Activated CD8-positive, alpha-beta memory T cell treated with anti-CD3 and anti-CD28 coated beads, Interleukin-2, amount 10 ng/mL, durations not matched to agents 7 days and 5 days (primary cell): ENCODE data around the gene SLX9. TPM values are rescaled to one million over a fixed set of nuclear protein-coding genes. Genes with fewer than 3 reads are reported as not detected.

Experiments
- ATAC-seq: fragments of 150-1000 bp; cut with Tn5 transposase; one replicate; pipeline ENCODE4 v1.10.0; 2021; ENCODE audit warnings: moderate library complexity
- CTCF ChIA-PET: fragments of 350-600 bp; sonication (Branson Sonifier 250); formaldehyde crosslinking; loops from one replicate; lab custom pipeline; 2021; ENCODE audit warnings: antibody characterized with exemption; lab: Charles Lee
- DNase-seq: peaks from one replicate; pipeline ENCODE4 v3.0.0-alpha.2; 2020
- H3K27ac Mint-ChIP-seq: one replicate; pipeline ENCODE4 v1.8.0; 2021; ENCODE audit warnings: mild to moderate bottlenecking, mixed read lengths
- H3K27me3 Mint-ChIP-seq: one replicate; pipeline ENCODE4 v1.8.0; 2021; ENCODE audit warnings: mixed read lengths
- H3K36me3 Mint-ChIP-seq: one replicate; pipeline ENCODE4 v1.8.0; 2021; ENCODE audit warnings: mild to moderate bottlenecking, mixed read lengths
- H3K4me1 Mint-ChIP-seq: one replicate; pipeline ENCODE4 v1.8.0; 2021; ENCODE audit warnings: mixed read lengths
- H3K4me3 Mint-ChIP-seq: one replicate; pipeline ENCODE4 v1.8.0; 2021; ENCODE audit warnings: mild to moderate bottlenecking, moderate library complexity, mixed read lengths
- H3K9me3 Mint-ChIP-seq: one replicate; pipeline ENCODE4 v1.8.0; 2022; ENCODE audit warnings: low read depth, mixed read lengths
- total RNA-seq, 2 experiments: library from RNA; stranded (reverse); gene quantifications; one replicate each; pipeline ENCODE4 v1.2.3, GENCODE V29; 2021

The SLX9 gene
- total RNA-seq, 2 experiments from 2014 or later = 56.8 to 62.9 TPM

DNA sequence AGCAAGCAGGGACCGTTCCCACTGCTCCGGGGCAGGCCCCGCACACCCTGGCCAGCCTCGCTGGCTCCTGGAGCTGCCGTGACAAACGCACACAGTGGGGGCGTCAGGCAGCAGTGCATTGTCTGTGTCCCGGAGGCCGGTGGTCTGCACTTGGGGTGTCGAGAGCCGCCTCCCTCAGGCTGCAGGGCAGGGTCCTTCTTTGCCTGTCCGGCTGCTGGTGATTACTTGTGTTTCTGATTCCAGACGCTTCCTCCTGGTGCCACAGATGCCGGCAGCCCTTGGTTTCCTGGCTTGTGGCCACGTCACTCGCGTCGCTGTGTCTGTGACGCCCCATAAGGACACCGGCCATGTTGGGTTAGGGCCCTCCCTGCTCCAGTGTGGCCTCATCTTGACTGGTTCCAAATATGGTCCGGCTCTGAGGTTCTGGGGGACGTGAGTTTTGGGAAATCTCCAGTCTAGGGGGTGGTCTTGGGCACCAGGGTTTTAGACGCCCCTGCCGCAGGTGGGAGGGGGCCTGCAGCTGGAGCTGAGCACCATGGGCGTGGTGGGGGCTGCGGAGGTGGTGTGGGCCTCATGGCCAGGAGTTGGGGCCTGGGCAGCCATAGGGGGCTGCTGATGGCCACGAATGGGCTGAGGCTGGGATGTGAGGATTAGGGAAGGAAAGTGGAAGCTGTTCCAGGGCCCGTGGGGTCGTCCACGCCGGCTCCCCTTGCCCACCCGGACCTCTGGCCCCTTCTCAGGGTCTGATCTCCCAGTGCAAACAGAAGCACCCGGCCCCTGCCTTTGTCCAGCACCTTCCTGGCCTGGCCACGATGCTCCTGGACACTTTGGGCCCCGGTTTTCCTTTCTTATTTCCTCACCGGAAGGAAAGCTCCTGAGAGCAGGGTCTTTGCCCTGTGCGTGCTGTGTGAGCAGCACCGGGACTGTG lies 41.0 kb downstream of the SLX9 start:
- no peaks in the 10 kb centered on the region for H3K27me3 Mint-ChIP-seq
- no peak overlapping the region for H3K4me3 Mint-ChIP-seq
- CTCF ChIA-PET = no interaction called here
- ATAC-seq = no peak
- no peak overlapping the region for H3K27ac Mint-ChIP-seq
- H3K36me3 Mint-ChIP-seq = no peaks in the 10 kb centered on the region
- no peak for DNase-seq
- no peaks in the 10 kb centered on the region for H3K4me1 Mint-ChIP-seq
- H3K9me3 Mint-ChIP-seq = no peaks in the 10 kb centered on the region

DNA sequence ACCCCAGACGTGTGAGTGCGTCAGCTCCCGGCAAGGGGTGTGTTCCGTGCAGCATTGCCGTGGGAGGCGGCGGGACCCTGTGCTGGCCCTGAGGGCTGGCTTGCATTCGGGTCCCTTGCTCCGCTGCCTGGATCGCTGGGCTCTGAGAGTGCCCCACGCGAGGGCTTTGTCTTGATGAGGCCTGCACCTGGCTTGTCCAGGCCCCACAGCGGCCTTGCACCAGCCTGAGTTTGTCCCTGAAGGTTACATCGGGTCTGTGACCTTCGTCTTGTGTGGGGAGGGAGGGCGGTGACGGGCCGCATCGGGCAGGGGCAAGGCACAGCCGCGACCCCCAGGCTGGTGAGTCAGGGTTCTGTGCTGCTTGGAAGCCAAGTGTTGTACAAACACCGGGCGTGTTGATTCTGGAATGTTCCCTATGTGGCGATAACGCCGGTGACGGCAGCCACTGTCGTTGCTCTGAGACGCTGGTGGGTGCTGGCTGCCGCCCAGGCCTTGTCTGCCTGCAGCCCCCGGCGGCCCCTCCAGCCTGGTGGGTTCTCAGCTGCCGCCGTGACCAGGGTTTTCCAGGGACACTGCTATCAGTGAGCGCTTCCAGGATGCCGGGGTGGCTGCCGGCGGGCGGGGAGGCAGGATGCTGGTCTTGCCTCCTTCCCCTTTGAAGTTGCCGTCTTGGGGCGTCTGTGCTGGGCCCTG lies 42.9 kb downstream of the SLX9 start:
- Mint-ChIP-seq H3K27me3 (no peaks in the 10 kb centered on the region), H3K4me1 (no peaks in the 10 kb centered on the region), H3K27ac (no peak overlapping the region), H3K36me3 (no peaks in the 10 kb centered on the region), H3K9me3 (no peaks in the 10 kb centered on the region), H3K4me3 (no peak overlapping the region)
- ATAC-seq = peak; percentile 21
- no peak for DNase-seq
- CTCF ChIA-PET = no interaction called here

DNA sequence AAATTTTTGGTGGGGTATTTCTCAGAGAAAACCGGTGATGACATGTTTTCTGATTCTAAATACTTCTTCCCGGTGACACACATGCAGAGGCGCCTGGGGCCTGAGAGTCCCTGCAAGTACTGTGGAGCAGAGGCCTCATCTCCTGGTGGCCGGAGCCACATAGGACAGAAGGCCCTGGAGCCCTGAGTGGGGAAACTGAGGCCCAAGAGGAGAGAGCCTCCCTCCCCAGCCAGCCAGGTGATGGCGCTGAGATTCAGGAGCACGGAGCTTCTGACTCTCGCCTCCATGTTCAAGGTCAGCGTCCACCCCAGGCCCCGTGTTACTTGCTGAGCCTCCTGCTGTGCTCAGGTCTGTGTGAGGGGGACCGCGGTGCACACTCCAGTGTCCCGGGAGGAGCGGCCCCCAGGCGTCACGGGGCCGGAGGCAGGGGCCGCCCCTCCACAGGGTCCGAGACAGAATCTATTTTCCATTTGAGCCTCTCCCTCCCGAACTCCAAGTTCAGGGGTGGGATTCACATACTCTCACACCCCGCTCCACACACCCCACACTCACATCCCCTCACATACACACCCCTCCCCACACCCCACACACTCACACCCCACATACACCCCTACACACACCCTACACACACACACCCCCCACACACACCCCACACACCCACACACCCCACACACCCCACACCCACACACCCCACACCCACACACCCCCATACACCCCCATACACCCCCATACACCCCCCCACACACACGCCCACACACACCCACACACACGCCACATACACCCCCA lies 43.8 kb downstream of the SLX9 start:
- Mint-ChIP-seq H3K27me3 (no peaks in the 10 kb centered on the region), H3K4me3 (no peak overlapping the region), H3K36me3 (no peaks in the 10 kb centered on the region), H3K9me3 (no peaks in the 10 kb centered on the region), H3K27ac (no peak overlapping the region), H3K4me1 (no peaks in the 10 kb centered on the region)
- DNase-seq (no peak), ATAC-seq (no peak)
- CTCF ChIA-PET = interaction anchor here (1.4 kb wide), 1 partner anchor 154 kb away, joined by 4 read pairs; no protein-coding TSS in a partner anchor

DNA sequence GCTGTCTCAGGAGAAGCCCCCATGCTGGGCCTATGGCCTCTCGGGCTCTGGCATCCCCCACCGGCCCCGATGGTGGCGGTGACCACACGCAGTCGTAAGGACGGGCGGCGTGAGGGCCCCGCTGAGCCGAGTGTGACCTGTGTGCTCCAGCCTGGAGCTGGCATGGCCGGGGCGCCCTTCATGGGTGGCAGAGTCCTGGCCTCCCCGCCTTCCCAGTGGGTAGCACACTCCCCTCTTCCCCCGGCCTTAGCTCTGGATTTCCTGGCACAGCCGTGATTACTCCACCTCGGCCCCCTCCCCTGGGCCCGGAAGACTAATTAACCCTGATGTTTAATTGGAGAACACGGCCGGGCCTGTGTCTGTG lies 44.6 kb downstream of the SLX9 start:
- Mint-ChIP-seq H3K4me3 (no peak overlapping the region), H3K27me3 (no peaks in the 10 kb centered on the region), H3K9me3 (no peaks in the 10 kb centered on the region), H3K27ac (no peak overlapping the region), H3K36me3 (no peaks in the 10 kb centered on the region), H3K4me1 (no peaks in the 10 kb centered on the region)
- no peak for ATAC-seq
- CTCF ChIA-PET = interaction anchor here (1.4 kb wide), 1 partner anchor 154 kb away, joined by 4 read pairs; no protein-coding TSS in a partner anchor
- DNase-seq = no peak

DNA sequence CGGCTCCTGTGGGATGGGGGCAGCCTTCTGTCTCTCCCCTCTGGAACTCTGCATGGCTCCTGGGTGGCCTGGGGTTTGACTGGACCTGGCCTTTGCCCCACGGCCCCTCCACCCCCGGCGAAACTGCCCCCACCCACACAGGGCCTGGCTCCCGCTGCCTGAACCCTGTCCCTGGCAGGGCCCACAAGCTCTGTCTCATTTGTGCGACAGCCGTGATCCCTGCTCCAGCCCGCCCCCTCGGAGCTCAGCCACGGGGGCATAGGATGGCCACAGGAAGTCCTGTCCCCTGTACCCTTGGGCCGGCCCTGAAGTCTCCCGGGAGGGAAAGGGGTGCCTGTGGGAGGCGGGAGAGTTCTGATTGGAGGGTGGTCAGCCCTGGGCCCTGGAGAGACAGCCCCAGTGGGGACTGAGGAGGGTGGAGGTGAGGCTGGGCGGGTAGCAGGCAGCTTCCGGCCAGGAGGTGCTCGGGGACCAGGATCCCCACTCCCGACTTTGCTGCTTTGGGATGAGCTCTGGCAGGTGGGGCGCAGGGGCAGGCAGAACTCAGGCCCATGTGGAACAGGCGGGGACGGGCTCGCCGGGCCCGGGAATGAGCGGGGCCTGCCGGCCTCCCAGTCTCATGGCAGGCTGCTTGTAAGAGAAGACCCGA lies 45.1 kb downstream of the SLX9 start:
- DNase-seq (no peak), ATAC-seq (no peak)
- Mint-ChIP-seq H3K4me3 (no peak overlapping the region), H3K9me3 (no peaks in the 10 kb centered on the region), H3K27ac (no peak overlapping the region), H3K4me1 (no peaks in the 10 kb centered on the region), H3K27me3 (no peaks in the 10 kb centered on the region), H3K36me3 (no peaks in the 10 kb centered on the region)
- CTCF ChIA-PET = interaction anchor here (1.3 to 1.4 kb wide), 2 partner anchors 143 to 153 kb away, joined by 4 read pairs; no protein-coding TSS in a partner anchor

DNA sequence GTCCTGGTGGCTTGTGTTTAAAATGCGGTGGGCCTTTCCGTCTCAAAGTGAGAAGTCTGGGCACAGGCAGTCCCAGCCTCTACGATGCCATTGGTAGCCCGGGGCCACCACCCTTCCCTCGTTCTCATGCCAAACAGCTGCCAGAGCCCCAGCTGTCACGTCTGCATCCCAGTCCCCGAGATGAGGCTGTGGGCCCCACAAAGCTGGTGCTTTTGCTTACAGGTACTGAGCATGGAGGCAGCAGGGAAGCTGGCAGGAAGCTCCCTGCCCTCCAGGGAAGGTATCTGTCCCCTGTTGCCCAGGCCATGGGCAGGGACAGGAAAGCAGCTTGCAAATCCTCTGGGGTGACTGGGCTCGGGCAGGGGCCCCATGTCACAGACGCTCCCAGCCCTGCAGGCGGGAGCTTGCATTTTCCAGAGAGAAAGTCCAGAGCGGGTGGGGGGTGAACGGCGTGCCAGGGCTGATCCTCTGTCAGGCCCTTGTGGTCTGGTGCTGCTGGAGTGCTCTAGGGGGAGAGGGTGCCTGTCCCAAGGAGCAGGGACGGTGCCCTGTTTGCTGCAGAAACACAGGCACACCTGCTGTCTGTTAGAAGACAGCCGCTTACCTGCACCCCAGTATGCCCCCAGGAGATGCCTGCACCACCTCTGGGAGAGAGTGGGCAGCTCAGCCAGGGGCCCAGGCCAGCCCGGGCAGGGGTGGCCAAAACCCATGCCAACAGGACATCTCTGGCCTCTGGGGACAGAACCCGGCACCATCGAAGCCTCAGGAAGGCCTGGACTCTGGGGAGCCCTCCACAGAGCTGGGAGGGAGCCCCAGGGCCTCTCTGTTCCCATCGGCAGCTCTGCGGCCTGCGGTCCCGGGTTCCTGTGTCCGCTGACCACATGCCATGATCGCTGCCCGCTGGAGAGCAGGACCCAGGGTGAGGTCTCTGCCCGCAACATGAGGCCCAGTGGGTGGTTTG lies 45.9 kb downstream of the SLX9 start:
- no peak overlapping the region for H3K27ac Mint-ChIP-seq
- no peak overlapping the region for H3K4me3 Mint-ChIP-seq
- DNase-seq = no peak
- no peak for ATAC-seq
- H3K4me1 Mint-ChIP-seq = no peaks in the 10 kb centered on the region
- CTCF ChIA-PET = interaction anchor here (1.2 to 1.4 kb wide), 3 partner anchors 143 to 153 kb away, joined by 3 to 4 read pairs (median 4); no protein-coding TSS in a partner anchor
- no peaks in the 10 kb centered on the region for H3K27me3 Mint-ChIP-seq
- no peaks in the 10 kb centered on the region for H3K9me3 Mint-ChIP-seq
- no peaks in the 10 kb centered on the region for H3K36me3 Mint-ChIP-seq

DNA sequence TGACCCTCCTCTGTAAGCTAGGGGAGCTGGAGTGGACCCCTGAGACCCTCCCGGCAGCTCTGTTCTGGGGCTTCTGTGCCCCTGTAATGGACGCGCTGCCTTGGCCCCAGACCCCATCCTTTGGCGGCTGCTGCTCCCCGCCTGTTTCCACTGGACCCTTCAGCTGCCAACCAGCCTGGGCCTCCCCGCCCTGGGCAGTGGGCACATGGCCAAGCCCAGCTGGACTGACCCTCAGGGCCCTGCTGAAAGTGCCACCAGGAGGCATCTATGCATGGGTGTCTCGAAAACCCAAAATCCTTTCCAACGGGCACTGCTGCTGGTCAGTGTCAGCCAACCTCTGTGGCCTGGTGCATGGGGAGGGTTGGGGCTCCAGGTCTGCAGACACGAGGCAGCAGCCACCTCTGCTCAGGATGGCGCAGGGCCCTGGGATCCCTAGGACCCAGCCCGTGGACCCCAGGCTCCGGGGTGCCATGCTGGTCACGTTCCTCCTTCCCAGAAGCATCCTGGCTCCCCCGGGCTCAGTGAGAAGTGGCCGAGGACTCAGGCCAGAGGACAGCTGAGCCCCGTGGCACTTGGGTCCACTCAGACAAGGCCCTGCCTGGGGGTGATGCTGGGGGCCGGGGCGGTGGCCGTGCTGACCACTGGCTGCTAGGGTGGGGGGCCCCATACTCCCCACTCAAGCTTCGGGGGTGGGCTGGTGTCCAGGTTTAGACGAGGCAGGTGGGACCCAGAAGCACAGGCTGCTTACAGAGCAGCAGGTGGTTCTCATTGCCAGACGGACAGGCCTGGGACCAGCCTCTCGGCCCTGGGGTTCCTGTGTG lies 46.9 kb downstream of the SLX9 start:
- no peaks in the 10 kb centered on the region for H3K4me1 Mint-ChIP-seq
- DNase-seq (no peak), ATAC-seq (no peak)
- H3K9me3 Mint-ChIP-seq = no peaks in the 10 kb centered on the region
- no peak overlapping the region for H3K27ac Mint-ChIP-seq
- CTCF ChIA-PET = interaction anchor here (1.2 kb wide), 1 partner anchor 152 kb away, joined by 3 read pairs; no protein-coding TSS in a partner anchor
- no peaks in the 10 kb centered on the region for H3K36me3 Mint-ChIP-seq
- no peak overlapping the region for H3K4me3 Mint-ChIP-seq
- H3K27me3 Mint-ChIP-seq = no peaks in the 10 kb centered on the region

DNA sequence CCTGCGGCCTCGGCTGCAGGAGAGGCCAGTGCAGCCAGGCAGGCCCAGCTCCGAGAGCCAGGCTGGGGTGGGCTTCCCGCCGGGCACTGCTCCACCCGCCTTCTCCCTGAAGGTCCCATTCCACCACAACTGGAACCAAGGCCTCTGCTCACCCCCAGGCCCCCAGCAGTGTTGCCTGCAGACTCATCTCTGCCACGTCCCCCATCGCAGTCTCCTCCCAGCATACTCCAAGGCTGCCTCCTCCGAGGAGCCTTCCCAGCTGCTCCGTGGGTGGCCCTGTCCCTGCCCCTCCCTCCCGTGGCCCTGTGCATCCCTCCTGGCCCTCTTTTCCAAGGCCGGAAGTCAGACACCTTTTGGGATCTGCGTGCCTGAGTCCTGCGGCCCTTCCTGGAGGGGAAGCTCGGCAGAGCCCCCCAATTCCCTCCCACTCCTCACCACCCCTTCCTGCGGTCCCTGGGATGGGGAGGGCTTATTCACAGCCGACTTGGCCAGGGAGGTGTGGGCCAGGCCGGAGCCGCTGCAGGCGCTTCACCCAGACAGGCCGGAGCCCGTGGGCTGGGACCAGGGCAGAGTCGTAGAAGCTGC lies 47.6 kb downstream of the SLX9 start:
- Mint-ChIP-seq H3K4me1 (no peaks in the 10 kb centered on the region), H3K9me3 (no peaks in the 10 kb centered on the region)
- CTCF ChIA-PET = no interaction called here

DNA sequence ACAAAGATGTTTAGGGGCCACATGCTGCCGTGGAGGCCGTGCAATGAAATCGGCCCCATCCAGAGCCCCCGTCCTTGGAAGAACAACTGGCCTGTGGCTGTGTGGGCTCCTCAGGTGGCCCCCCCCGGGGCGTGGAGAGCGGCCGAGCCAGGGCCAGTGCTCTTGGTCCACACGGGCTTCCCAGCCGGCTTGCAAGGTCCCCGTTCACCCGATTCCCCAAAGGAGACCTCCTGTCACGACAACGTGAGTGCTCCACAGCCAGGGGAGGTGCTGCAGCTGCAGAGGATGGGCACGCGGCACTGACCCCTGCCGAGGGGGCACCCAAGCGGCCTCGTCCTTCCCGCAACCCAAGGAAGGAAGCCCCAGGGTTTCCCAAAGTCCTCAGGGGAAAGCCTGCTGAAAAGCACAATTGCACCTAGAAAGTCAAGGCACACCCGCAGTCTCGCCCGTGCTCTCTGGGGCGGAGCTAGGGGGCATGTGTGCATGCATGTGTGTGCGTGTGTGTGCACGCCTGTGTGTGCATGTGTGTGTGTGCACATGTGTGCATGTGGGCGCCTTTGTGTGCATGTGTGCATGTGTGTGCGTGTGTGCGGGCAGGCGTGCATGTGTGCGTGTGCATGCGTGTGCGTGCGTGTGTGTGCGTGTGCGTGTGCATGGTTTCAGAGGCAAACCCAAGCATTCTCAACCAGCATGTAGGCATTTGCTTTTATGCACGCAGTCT lies 48.2 kb downstream of the SLX9 start:
- H3K27ac Mint-ChIP-seq = no peak overlapping the region

More for the DNA sequence above, 47.6 kb downstream of the SLX9 start:
- ATAC-seq (no peak), DNase-seq (no peak)
- Mint-ChIP-seq H3K27ac (no peak overlapping the region), H3K36me3 (no peaks in the 10 kb centered on the region), H3K4me3 (no peak overlapping the region), H3K27me3 (no peaks in the 10 kb centered on the region)

DNA sequence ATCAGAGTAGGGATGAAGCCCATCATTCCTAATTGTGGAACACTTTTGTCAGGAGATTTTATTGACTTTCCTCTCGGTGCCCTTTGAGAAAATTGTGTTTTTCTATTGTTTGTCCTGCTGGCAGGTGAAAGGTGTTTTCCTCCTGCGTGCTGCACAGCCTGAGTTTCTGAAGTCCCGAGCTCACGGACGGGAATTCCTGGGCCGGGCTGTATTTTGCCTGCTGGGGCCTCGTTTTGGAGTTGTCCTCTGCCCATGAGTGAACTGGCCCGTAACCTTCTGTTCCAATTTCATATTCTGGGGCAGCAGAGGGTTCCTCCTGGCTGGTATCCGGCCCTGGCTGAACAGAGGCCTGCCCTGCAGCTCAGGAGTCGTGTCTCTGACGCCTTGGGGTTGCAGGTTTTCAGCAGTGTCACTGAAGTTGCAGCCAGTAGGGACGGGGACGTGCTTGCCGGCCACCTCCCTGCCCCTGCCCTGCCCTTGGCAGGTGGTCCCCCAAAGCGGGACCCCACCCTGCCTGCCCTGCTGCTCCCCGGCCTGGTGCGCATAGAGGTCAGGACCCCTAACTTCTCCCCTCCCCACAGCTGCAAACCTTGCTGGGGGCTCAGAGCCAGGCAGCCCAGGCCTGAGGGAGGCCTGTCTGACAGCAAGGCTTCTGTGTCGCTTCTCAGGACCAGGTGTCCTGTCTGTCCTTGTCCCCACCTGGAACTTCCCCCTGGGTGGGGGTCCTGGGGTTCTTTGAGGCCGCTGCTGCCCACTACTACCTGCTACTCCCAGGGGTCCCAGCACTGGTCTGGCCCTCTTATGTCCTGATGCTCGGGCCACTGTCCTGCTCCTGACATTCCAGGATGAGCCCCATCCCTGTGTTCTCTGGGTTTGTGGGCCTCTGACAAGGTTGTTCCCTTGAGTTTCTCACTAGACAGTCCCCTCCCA lies 49.0 kb downstream of the SLX9 start:
- H3K4me3 Mint-ChIP-seq = no peak overlapping the region
- H3K9me3 Mint-ChIP-seq = no peaks in the 10 kb centered on the region
- no peaks in the 10 kb centered on the region for H3K27me3 Mint-ChIP-seq
- no peak overlapping the region for H3K27ac Mint-ChIP-seq
- no peaks in the 10 kb centered on the region for H3K36me3 Mint-ChIP-seq
- H3K4me1 Mint-ChIP-seq = no peaks in the 10 kb centered on the region
- no peak for DNase-seq
- CTCF ChIA-PET = no interaction called here
- ATAC-seq = no peak

More for the DNA sequence above, 48.2 kb downstream of the SLX9 start:
- H3K4me3 Mint-ChIP-seq = no peak overlapping the region
- DNase-seq (no peak), ATAC-seq (no peak)
- H3K4me1 Mint-ChIP-seq = no peaks in the 10 kb centered on the region
- CTCF ChIA-PET = no interaction called here
- H3K27me3 Mint-ChIP-seq = no peaks in the 10 kb centered on the region
- no peaks in the 10 kb centered on the region for H3K9me3 Mint-ChIP-seq
- H3K36me3 Mint-ChIP-seq = no peaks in the 10 kb centered on the region
